Esophagus squamous epithelium (tissue), 5 donors: ENCODE measurements around the gene UBAP2L. TPM values are rescaled to one million over a fixed set of nuclear protein-coding genes. Genes with fewer than 3 reads are reported as not detected.
A peak's percentile ranks its signal among the peaks of the same experiment; 100 is the strongest.

ENCODE experiments used
- DNase-seq: peaks from one replicate; lab custom pipeline; 2025; lab: John Stamatoyannopoulos, UW
- H3K27ac ChIP-seq, 4 donors: fragments of 200-600 bp; sonication (generic); one replicate each; pipeline ENCODE4 v1.5.1; 2016 to 2019; ENCODE audit warnings: mild to moderate bottlenecking in 1 of 4
- H3K27me3 ChIP-seq, 4 donors: fragments of 200-600 bp; sonication (generic); 1 replicate in 3 of 4; 2 replicates in 1 of 4; pipeline versions ENCODE4 v1.5.1 to v1.6.0; 2017 to 2021; ENCODE audit warnings: antibody characterized with exemption in 1 of 4
- H3K36me3 ChIP-seq, 3 donors: fragments of 200-600 bp; sonication (generic); one replicate each; pipeline ENCODE4 v1.5.1; 2016 to 2019
- H3K4me1 ChIP-seq, 3 donors: fragments of 200-600 bp; sonication (generic); one replicate each; pipeline ENCODE4 v1.5.1; 2017 to 2019
- H3K4me3 ChIP-seq, 4 donors: fragments of 200-600 bp; sonication (generic); 1 replicate in 3 of 4; 2 replicates in 1 of 4; pipeline ENCODE4 v1.5.1; 2016 to 2019; ENCODE audit warnings: mild to moderate bottlenecking in 2 of 4, moderate library complexity in 1 of 4
- H3K9me3 ChIP-seq, 3 donors: fragments of 200-600 bp; sonication (generic); one replicate each; pipeline ENCODE4 v1.5.1; 2016 to 2019
- CTCF ChIP-seq, 6 experiments: fragments of 450-650 bp in 4 of 6; fragments of 200-600 bp in 2 of 6; sonication (generic) in 2 of 6; IDR thresholded peaks; one replicate each; pipeline ENCODE4 v1.5.1; 2016 to 2019; ENCODE audit warnings: antibody characterized with exemption in 6 of 6, mild to moderate bottlenecking in 4 of 6, moderate library complexity in 4 of 6
- POLR2A ChIP-seq, 4 donors: fragments of 450-650 bp; IDR thresholded peaks; one replicate each; pipeline ENCODE4 v1.6.1; 2017; ENCODE audit warnings: antibody characterized with exemption in 4 of 4, mild to moderate bottlenecking in 4 of 4, moderate library complexity in 3 of 4
- WGBS, 2 donors: methylation state at CpG; one replicate each; pipeline ENCODE4 v1.1.5; 2018; 5-methylcytosine and 5-hydroxymethylcytosine counted together
- intact Hi-C: fragments of 100-400 bp; cut with DNase I; formaldehyde crosslinking; loops from one replicate; pipeline ENCODE4 v1.15.0; 2022
- total RNA-seq, 4 donors: library from RNA; depleted of rRNA; stranded (reverse); fragments of >200 nt; gene quantifications; one replicate each; pipeline ENCODE4 v1.1.0, GENCODE V29; 2016
- donor health status: DM: yes; HTN: yes; CAD: no.

Gene UBAP2L
- total RNA-seq, 4 donors from 2014 or later, result 57.8 to 69.5 (median 69.1) TPM

GRCh38 chr1:154190550-154190949 is 30.2 kb upstream of the UBAP2L start:
- peaks cover 0 to 13% (median 0%) of the 10 kb centered on the region in 3 donors for H3K4me1 ChIP-seq
- no peaks in the 10 kb centered on the region for H3K36me3 ChIP-seq
- no peak overlapping the region for H3K27ac ChIP-seq
- H3K9me3 ChIP-seq, result no peaks in the 10 kb centered on the region
- H3K4me3 ChIP-seq, result no peak overlapping the region
- 22 to 24% methylated on average over 1 of the region's 1 CpG for WGBS, 2 donors
- TF ChIP-seq CTCF (IDR thresholded peaks at IDR 0.05), result no peak
- TF ChIP-seq POLR2A (IDR thresholded peaks at IDR 0.05), result no peak
- intact Hi-C loops, result no loop called here
- H3K27me3 ChIP-seq, result peaks cover 0 to 21% (median 0%) of the 10 kb centered on the region in 4 donors
- DNase-seq, result no peak

GRCh38 chr1:154191990-154192461 is 28.7 kb upstream of the UBAP2L start, which contains the start of gene TPM3:
TPM3 (minus strand) TSS chr1:154192100; CDS start chr1:154192018, 82 bp downstream.
- 17 to 40% methylated on average over 1 of the region's 1 CpG for WGBS, 2 donors

GRCh38 chr1:154192476-154192875 is 28.3 kb upstream of the UBAP2L start:
- intact Hi-C loops, result no loop called here
- Histone ChIP-seq H3K27me3 (peaks cover 0 to 21% (median 0%) of the 10 kb centered on the region in 4 donors), H3K9me3 (no peaks in the 10 kb centered on the region), H3K27ac (no peak overlapping the region), H3K36me3 (no peaks in the 10 kb centered on the region), H3K4me1 (peaks cover 0 to 23% (median 0%) of the 10 kb centered on the region in 3 donors), H3K4me3 (no peak overlapping the region)
- no peak for TF ChIP-seq POLR2A (IDR thresholded peaks at IDR 0.05)
- no peak for TF ChIP-seq CTCF (IDR thresholded peaks at IDR 0.05)
- 30 to 57% methylated on average over 2 to 3 of the region's 3 CpGs for WGBS, 2 donors
- DNase-seq, result no peak

More at GRCh38 chr1:154191990-154192461, 28.7 kb upstream of the UBAP2L start, which contains the start of gene TPM3:
- H3K9me3 ChIP-seq, result no peaks in the 10 kb centered on the region
- DNase-seq, result no peak
- TF ChIP-seq CTCF (IDR thresholded peaks at IDR 0.05) (no peak), POLR2A (IDR thresholded peaks at IDR 0.05) (no peak)
- H3K27ac ChIP-seq, result peak within 1 kb of the TSS in 1 of 4 donors; percentile 21
- H3K36me3 ChIP-seq, result no peaks in the 10 kb centered on the region
- no peak within 1 kb of the TSS for H3K4me3 ChIP-seq
- peaks cover 0 to 21% (median 0%) of the 10 kb centered on the region in 4 donors for H3K27me3 ChIP-seq
- intact Hi-C loops, result no loop called here
- peaks cover 0 to 19% (median 0%) of the 10 kb centered on the region in 3 donors for H3K4me1 ChIP-seq

- no peak for TF ChIP-seq POLR2A (IDR thresholded peaks at IDR 0.05)
- no peak for TF ChIP-seq CTCF (IDR thresholded peaks at IDR 0.05)
- H3K27ac ChIP-seq, result no peak overlapping the region
- DNase-seq, result no peak
- no peaks in the 10 kb centered on the region for H3K36me3 ChIP-seq
- H3K4me1 ChIP-seq, result peaks cover 0 to 24% (median 0%) of the 10 kb centered on the region in 3 donors
- H3K27me3 ChIP-seq, result peaks cover 0 to 21% (median 0%) of the 10 kb centered on the region in 4 donors
- 63 to 65% methylated on average over 1 to 3 of the region's 8 CpGs for WGBS, 2 donors
- intact Hi-C loops, result no loop called here
- no peaks in the 10 kb centered on the region for H3K9me3 ChIP-seq
- H3K4me3 ChIP-seq, result no peak overlapping the region
Measured at GRCh38 chr1:154193821-154194220, 26.9 kb upstream of the UBAP2L start.

- Histone ChIP-seq H3K36me3 (no peaks in the 10 kb centered on the region), H3K27me3 (peaks cover 0 to under 1% (median 0%) of the 10 kb centered on the region in 4 donors), H3K4me1 (peaks cover 0 to 24% (median 0%) of the 10 kb centered on the region in 3 donors), H3K9me3 (no peaks in the 10 kb centered on the region), H3K4me3 (peak overlapping the region in 1 of 4 donors; percentile 14), H3K27ac (peak overlapping the region in 1 of 4 donors; percentile 16)
- no peak for DNase-seq
- 12% methylated on average over 5 of the region's 5 CpGs for WGBS, 2 donors
- TF ChIP-seq POLR2A (IDR thresholded peaks at IDR 0.05) (no peak), CTCF (IDR thresholded peaks at IDR 0.05) (peak; percentile 34 to 51 (median 44))
- intact Hi-C loops, result no loop called here
Measured at GRCh38 chr1:154198756-154199562, 21.8 kb upstream of the UBAP2L start.
